Glutamatergic neuron (in vitro differentiated cells): ENCODE data around the gene CHIT1. TPM values are rescaled to one million over a fixed set of nuclear protein-coding genes. Genes with fewer than 3 reads are reported as not detected.

Source experiments
- DNase-seq: peaks from one replicate; pipeline ENCODE4 v3.0.0; 2022
- H3K27ac Mint-ChIP-seq: one replicate; pipeline ENCODE4 v1.8.0; 2020; ENCODE audit warnings: mild to moderate bottlenecking, mixed read lengths, inconsistent platforms; ENCODE audit not compliant: unreplicated experiment
- H3K27me3 Mint-ChIP-seq: one replicate; pipeline ENCODE4 v1.8.0; 2020; ENCODE audit warnings: mild to moderate bottlenecking, moderate library complexity, mixed read lengths, inconsistent platforms; ENCODE audit not compliant: unreplicated experiment
- H3K36me3 Mint-ChIP-seq: one replicate; pipeline ENCODE4 v1.8.0; 2020; ENCODE audit warnings: mild to moderate bottlenecking, mixed read lengths, inconsistent platforms; ENCODE audit not compliant: unreplicated experiment
- H3K4me1 Mint-ChIP-seq: one replicate; pipeline ENCODE4 v1.8.0; 2020; ENCODE audit warnings: mild to moderate bottlenecking, low read depth, mixed read lengths, inconsistent platforms; ENCODE audit not compliant: unreplicated experiment
- H3K4me3 Mint-ChIP-seq: one replicate; pipeline ENCODE4 v1.8.0; 2020; ENCODE audit warnings: mild to moderate bottlenecking, mixed read lengths, inconsistent platforms; ENCODE audit not compliant: unreplicated experiment
- H3K9me3 Mint-ChIP-seq: one replicate; pipeline ENCODE4 v1.8.0; 2020; ENCODE audit warnings: mild to moderate bottlenecking, moderate library complexity, mixed read lengths, inconsistent platforms; ENCODE audit not compliant: unreplicated experiment
- total RNA-seq: library from RNA; stranded (reverse); fragmentation: NEBNext Ultra II Directional; extraction: Animal tissue kit (Norgen Biotek cat#: 25700); gene quantifications from one replicate; pipeline ENCODE4 v1.2.1, GENCODE V29; 2021; ENCODE audit not compliant: unreplicated experiment
- TF ChIP-seq, protein P1 (sequence below): fragments of 200-600 bp; sonication (generic); IDR thresholded peaks from one replicate; pipeline ENCODE4 v1.5.0; 2021; ENCODE audit not compliant: partially characterized antibody, unreplicated experiment

Gene CHIT1
- total RNA-seq, 1 donor from 2014 or later = 0.10 TPM

DNA sequence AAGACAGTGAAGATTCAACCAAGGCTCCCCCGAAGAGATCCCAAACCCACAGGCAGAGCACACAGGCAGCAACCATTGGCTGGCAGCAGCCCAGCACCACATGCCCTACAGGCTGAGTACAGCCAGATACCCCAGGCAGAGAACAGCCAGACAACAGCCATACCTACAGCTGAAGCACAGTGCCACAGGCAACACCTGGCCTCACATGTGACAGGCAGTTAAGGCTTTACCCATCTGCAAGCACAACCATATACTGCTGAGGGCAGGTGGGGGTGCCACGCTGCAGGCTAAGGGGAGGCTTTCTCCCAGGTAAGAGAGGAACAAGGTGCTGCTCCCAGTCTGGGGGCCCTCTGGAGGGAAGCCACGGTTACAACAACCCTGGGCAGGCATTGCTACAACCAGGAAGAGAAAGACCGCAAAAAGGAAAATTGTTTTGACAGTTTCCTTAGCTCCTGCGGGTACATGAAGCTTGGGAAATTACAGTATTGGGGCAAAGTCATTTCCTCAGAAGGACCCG is 12.3 kb downstream of the CHIT1 start:
- TF ChIP-seq, protein P1, sequence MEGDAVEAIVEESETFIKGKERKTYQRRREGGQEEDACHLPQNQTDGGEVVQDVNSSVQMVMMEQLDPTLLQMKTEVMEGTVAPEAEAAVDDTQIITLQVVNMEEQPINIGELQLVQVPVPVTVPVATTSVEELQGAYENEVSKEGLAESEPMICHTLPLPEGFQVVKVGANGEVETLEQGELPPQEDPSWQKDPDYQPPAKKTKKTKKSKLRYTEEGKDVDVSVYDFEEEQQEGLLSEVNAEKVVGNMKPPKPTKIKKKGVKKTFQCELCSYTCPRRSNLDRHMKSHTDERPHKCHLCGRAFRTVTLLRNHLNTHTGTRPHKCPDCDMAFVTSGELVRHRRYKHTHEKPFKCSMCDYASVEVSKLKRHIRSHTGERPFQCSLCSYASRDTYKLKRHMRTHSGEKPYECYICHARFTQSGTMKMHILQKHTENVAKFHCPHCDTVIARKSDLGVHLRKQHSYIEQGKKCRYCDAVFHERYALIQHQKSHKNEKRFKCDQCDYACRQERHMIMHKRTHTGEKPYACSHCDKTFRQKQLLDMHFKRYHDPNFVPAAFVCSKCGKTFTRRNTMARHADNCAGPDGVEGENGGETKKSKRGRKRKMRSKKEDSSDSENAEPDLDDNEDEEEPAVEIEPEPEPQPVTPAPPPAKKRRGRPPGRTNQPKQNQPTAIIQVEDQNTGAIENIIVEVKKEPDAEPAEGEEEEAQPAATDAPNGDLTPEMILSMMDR = no peak
- H3K27me3 Mint-ChIP-seq = peaks cover 5% of the 10 kb centered on the region
- H3K4me1 Mint-ChIP-seq = peaks cover 17% of the 10 kb centered on the region
- H3K4me3 Mint-ChIP-seq = no peak overlapping the region
- peaks cover 2% of the 10 kb centered on the region for H3K9me3 Mint-ChIP-seq
- DNase-seq = no peak
- no peaks in the 10 kb centered on the region for H3K36me3 Mint-ChIP-seq
- H3K27ac Mint-ChIP-seq = no peak overlapping the region

DNA sequence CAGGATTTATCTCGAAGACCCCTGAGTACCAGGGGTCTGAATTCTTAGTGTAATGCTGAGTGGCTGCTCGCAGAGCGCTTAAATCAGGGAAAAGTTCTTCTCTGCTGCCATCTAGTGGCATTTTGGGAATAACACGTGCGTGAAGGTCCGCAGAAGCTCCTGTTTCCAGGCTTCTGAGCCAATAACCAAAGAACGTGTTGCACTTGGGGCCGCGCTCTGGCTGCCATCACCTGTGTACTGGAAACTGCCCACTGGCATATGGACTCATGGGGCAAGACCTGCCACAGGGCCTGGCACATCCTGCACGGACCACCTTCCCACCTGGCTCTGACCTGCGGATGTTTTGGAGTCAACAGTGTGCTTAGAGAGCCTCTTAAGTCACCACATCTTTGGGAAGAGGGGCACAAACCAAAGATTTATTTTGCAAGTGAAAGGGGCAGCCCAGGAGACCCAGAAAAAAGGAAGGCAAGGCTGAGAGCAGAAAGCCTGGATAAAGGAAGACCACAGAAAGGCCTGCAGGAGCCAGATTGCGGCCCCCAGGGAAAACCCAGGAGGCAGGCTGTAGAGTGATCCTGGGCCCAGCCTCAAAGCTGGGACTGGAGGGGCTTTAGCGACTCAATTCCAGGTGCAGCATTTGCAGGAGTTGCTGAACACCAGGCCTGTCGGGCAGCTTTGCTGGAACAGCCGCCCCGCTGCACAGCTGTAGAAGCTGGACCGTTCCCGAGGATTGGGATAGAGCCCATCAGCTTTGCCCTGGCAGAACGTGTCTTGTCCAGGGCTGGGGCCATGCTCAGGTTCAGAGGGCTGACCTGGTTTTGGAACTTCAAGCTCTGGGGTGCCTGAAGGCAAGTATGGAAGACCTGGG is 13.0 kb downstream of the CHIT1 start:
- no peak overlapping the region for H3K4me3 Mint-ChIP-seq
- no peaks in the 10 kb centered on the region for H3K36me3 Mint-ChIP-seq
- peaks cover 5% of the 10 kb centered on the region for H3K27me3 Mint-ChIP-seq
- H3K27ac Mint-ChIP-seq = peak overlapping the region; percentile 68
- TF ChIP-seq, protein P1 = peak; percentile 89
- peak; percentile 60 for DNase-seq
- peaks cover 17% of the 10 kb centered on the region for H3K4me1 Mint-ChIP-seq
- H3K9me3 Mint-ChIP-seq = peaks cover 2% of the 10 kb centered on the region

DNA sequence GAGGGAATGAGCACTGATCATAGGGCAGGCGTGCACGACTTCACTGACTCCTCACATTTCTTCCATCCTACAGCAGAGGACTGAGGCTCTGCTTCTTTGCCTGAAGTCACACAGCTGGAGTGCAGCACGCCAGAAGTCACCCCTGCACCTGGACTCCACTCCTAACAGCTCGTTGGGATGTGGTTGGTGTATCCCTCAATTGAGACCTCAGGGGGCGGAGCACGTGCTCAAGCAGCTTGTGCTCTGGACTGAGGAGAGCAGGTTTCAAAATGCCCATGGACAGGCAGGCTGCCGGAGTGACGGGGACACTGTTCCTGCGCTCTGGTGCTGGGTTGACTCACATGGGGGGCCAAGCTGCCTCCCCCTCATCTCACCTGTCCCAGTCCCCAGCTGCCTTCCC is 13.9 kb downstream of the CHIT1 start:
- H3K4me3 Mint-ChIP-seq = no peak overlapping the region

DNA sequence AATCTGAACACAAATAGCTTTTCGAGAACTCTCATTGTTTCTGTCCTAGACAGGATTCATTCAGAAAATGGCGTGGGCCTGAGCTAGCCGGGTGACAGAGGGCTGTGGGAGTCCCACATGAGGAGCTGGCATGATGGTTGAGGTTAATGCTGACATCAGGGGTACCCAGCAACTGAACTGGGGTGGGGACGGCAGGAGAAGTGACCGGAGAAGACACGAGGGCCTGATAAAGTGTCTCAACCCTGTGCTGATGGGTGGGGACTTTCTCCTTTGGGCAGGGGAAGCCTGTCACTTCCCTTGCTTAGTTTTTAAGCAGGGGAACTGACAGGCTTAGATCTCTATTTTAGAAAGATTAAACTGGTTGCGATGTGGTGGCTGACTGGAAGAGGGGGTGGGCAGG is 14.6 kb downstream of the CHIT1 start:
- H3K4me1 Mint-ChIP-seq = peaks cover 17% of the 10 kb centered on the region
- DNase-seq = no peak
- TF ChIP-seq, protein P1 = no peak
- no peak overlapping the region for H3K27ac Mint-ChIP-seq
- no peak overlapping the region for H3K4me3 Mint-ChIP-seq
- H3K9me3 Mint-ChIP-seq = peaks cover 4% of the 10 kb centered on the region
- no peaks in the 10 kb centered on the region for H3K36me3 Mint-ChIP-seq
- peaks cover 5% of the 10 kb centered on the region for H3K27me3 Mint-ChIP-seq

More for the DNA sequence above, 13.9 kb downstream of the CHIT1 start:
- Mint-ChIP-seq H3K4me1 (peaks cover 17% of the 10 kb centered on the region), H3K27me3 (peaks cover 5% of the 10 kb centered on the region), H3K27ac (no peak overlapping the region), H3K36me3 (no peaks in the 10 kb centered on the region), H3K9me3 (peaks cover 2% of the 10 kb centered on the region)
- peak; percentile 29 for DNase-seq
- TF ChIP-seq, protein P1 = no peak

DNA sequence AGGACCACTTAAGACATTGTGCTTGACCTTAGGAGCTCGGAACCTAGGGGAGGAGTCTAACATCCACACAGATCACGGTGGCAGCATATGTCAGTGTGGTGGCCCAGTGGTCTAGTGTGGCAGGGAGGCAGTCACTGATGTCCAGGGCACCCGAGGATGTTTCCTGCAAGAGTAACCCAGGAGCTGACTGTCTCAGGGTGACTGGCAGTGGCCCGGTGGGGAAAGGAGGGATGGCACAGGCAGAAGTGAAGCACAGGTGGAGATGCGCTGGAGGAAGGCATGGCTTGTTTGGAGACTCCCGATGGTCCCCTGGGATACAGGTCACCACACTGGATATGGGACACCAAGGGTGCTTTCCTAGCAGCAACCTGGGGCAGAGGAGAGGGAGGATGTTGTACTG is 16.3 kb downstream of the CHIT1 start:
- no peaks in the 10 kb centered on the region for H3K36me3 Mint-ChIP-seq
- peaks cover 4% of the 10 kb centered on the region for H3K27me3 Mint-ChIP-seq
- peaks cover 20% of the 10 kb centered on the region for H3K4me1 Mint-ChIP-seq
- peak overlapping the region; percentile 4 for H3K27ac Mint-ChIP-seq
- DNase-seq = no peak
- no peak overlapping the region for H3K4me3 Mint-ChIP-seq
- TF ChIP-seq, protein P1 = no peak
- H3K9me3 Mint-ChIP-seq = peaks cover 7% of the 10 kb centered on the region
